Left renal pelvis (tissue), 4 donors: ENCODE results near the gene SETD2. TPM values are rescaled to one million over a fixed set of nuclear protein-coding genes. Genes with fewer than 3 reads are reported as not detected.

Experiments used
- DNase-seq, 4 donors: peaks; one replicate each; pipeline ENCODE4 v3.0.0-alpha.2; 2013; ENCODE audit warnings: low read depth in 4 of 4, low spot score in 3 of 4
- polyA plus RNA-seq, 4 donors: library from polyadenylated mRNA; unstranded; fragments of 120-200 nt; gene quantifications; one replicate each; pipeline ENCODE4 v1.2.1, GENCODE V29; 2013; ENCODE audit not compliant: insufficient read length in 4 of 4

Gene SETD2
- polyA plus RNA-seq, 4 donors = 62.7 to 73.8 (median 66.8) TPM

DNA sequence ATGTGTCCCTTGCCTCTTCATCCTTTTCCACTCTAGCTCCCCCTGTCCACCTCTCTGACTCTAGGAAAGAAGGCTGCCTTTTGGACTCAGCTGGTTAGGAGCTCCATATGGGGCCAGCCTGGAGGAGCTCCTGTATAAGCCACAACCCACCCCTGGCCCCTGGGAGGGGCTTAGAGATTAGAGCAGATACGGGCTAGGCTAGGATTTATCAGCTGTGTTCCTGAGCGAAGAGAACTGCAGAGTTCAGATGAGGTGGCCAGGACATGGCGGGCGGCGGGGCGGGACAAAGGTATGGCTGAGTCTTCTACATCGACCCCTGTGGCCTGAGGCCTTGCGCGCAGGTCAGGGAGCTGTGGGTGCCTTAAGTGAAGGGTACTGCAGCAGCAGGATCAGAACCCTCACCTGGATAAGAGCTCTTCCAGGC, 176.6 kb downstream of the SETD2 start:
- DNase-seq = no peak

DNA sequence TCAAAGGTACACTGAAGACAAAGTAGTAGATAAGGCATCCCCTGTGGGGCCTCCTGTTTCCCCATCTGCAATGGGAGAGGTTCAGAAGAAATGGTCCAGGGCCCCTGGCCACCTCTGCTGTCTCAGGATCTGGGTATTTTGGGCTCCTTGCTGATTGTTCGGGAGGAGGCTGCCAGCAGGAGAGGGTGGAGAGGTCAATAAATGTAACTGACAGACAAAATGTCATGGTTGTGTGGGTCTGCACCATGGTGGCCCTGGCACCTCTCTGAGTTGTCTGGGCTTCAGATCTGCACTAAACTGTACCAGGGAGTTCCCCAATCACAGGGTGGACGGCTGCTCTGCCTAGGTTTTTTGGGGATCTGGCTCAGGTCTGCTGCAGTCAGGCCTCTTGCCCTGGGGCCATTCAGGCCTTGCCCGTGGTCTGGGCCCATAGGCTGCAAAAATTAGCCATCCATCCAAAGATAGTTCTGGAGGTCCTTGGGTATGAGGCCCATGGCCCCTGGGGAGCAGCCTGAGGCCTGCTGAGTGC, 177.1 kb downstream of the SETD2 start:
- DNase-seq = no peak

- DNase-seq = no peak
These were observed 177.7 kb downstream of the SETD2 start for GRCh38 chr3:46986055-46986730.

DNA sequence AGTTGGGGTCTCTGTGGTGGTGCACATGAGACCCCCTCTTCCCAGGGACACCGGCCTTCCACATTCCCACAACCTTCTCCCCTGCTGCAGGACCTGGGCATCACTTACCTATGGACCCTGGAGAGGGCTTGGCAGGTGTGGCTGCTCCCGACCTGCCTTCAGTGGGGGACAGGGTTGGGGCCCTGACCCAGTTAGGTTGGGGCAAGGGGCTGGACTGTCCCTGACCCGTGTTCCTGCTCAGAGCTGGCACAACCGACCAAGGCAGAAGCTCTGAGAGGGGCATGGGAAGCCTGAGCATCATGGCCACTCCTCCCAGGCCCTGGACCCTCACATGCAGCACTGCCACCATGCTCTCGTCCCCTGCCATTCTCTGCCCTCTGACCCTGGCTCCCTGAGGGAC, 178.3 kb downstream of the SETD2 start:
- DNase-seq = no peak

GRCh38 chr3:46984591-46985459, 179.1 kb downstream of the SETD2 start:
- no peak for DNase-seq

- DNase-seq = no peak
These were observed 181.4 kb downstream of the SETD2 start for GRCh38 chr3:46982546-46982945.

DNA sequence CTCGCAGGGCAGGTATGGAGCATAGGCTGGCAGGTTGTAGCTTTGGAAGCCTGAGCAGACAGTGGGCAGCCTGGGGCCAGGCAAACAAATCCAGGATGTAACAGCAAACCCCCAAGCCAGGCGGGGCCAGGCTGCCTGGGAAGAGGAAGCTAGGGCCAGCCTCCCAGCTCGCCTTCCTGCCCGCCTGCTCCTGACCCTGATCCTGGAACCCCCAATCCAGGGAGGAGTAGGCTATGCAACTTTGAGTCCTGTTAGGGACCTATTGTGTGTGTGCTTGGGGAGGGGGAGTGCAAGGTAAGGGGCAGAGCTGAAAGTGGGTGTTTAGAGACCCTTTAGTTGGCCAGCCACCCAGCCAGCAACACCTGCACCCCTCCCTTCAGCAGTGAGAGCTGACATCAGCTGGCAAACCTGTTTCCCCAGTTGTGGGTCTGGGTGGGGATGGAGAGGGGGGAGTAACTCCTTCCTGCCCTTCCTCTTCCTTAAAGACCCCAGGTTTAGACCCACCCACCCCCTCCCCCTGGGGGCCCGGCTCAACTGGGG, 181.9 kb downstream of the SETD2 start:
- peak in 1 of 4 donors; percentile 47 for DNase-seq

GRCh38 chr3:46979958-46980497, 183.9 kb downstream of the SETD2 start:
- no peak for DNase-seq

DNA sequence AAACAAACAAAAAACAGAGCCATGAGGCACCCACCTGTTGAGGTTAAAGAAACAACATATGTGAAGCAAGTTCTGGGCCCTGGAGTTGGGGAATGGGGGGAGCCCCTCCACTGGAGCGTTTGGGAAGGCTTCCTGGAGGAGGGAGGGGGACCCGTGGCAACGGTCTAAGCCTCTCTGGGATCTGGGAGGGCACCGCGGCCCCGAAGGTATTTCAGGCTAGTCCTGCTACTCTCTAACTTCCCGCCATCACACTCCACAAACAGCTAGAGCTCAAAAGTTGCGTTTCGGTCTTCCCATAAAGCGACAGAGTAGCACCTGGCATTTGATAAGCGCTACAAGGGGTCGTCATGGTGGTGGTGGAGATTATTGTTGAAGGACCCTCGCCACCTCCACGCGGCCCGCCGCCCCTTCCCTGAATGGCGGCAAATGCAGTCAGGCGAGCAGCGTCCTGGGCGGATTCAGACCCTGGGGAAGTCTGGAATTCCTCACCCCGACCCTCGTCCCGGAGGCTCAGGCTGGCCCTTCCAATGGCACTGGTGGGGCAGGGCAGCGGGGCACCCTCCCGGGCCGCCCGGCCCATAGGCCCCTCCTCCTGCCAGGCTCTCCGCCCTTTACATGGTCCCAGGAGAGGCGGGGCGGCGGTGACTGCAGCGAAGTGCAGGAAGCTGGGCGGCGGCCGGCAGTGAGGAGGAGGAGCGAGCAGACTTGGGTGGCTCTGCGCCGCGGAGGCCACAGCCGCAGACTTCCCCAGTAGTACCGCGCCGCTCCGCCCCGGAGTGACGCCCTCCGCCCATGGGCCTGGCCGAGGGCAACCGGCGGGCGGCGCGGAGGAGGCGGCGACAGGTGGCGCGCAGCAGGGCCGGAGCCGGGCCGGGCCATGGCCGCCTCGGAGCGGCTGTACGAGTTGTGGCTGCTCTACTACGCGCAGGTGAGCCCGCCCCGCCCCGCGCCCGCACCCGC, 184.6 kb downstream of the SETD2 start, which contains the start of gene NBEAL2:
NBEAL2 (plus strand) TSS at position 682 of the 960 bp plus-strand sequence; CDS start at position 878, 196 bp downstream.
- peak in 3 of 4 donors; percentile 67 to 77 (median 74) for DNase-seq

DNA sequence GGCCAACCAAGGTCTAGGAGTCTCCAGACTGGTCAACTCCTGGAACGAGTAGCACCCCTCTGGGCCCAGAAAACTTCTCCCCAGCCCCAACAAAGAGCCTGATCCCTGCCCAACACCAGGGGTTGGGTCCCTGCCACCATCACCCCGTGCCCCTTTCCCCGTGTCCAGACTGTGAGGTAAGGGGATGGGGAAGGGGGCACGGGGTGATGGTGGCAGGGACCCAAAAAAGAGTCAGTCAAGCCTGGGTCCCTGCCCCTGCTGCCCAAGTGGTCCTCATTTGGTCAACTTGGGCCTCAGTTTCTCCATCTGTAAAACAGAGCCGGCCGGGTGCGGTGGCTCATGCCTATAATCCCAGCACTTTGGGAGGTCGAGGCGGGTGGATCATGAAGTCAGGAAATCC, 185.5 kb downstream of the SETD2 start:
- DNase-seq = no peak

DNA sequence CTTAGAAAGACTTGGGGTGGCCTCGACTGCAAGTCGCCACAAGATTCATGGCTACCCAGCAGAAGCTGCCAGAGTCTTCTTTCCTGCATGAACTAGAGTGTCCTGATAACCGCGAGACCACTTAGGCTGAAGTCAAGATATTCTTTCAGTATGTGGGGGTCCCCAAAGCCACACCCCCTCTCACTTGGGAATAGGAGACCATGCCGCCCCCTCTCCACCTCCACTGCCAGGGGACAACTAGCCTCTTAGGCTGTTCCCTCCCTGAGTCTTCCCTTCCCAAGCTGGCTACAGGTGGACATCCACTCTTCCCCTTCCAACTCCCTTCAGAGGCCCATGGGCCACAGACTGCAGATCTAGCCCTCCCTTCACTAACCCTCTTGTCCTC, 186.1 kb downstream of the SETD2 start:
- DNase-seq = no peak

DNA sequence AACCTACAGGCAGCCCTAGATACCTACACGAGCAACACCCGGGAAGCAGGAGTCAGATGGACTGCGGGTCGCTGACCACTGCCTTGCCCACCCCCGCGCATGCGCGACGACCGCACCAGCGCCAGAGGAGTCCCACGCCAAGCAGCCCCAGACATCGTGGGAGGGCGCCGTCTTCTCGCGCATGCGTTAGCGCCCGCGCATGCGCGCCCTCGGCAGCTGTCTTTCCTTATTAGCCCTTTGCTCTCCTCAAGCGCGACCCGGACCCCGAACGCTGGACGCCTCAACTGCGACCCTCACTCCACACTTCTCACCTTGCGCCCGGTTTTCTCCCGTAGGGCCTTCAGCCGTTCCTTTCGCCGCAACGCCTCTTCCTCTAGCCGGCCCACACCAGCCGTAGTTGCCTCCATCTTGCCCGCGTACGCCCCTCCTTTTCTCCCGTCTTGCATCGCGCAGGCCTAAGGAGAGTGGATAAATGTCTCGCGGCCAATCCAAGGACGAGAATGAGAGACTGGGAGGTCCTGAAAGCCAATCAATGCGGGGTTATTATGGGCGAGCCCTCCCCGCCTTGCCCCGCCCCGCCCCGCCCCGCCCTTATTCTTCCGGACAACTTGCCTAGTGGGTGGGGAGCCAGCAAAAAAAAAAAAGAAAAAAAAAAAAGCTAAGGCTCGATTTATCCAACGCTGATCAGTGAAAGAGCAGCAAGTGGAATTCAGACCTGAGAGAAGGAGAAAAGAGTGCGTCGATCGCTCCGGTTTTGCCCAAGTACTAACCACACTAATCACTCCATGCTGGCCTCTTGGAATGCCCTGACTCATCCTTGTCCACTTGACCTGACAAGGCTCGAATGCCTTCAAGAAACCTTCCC, 187.4 kb downstream of the SETD2 start, which contains the start of gene CCDC12:
CCDC12 (minus strand) TSS at position 420 of the 865 bp plus-strand sequence; CDS start at position 407, 13 bp downstream.
- peak; percentile 93 to 97 (median 96) for DNase-seq

GRCh38 chr3:46974421-46975171, 189.3 kb downstream of the SETD2 start:
- no peak for DNase-seq

DNA sequence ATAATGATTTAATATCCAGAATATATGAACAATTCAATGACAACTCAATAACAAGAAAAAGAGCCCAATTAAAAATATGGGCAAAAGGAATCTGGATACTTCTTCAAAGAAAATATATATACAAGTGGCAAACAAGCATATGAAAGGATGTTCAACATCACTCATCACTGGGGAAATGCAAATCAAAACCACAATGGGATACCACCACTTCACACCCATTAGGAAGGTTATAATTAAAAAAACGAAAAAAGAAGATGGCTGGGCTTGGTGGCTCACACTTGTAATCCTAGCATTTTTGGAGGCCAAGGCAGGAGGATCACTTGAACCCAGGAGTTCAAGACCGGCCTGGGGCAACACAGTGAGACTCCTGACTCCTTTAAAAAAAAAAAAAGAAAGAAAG, 191.5 kb downstream of the SETD2 start:
- DNase-seq = no peak

- DNase-seq = no peak
These were observed 192.2 kb downstream of the SETD2 start for GRCh38 chr3:46971742-46972141.

- no peak for DNase-seq
These were observed 192.8 kb downstream of the SETD2 start for GRCh38 chr3:46971151-46971550.

- DNase-seq = no peak
These were observed 193.4 kb downstream of the SETD2 start for GRCh38 chr3:46970391-46971091.
